Muscle layer of duodenum (tissue), 2 donors: ENCODE data around the gene STX3.
A peak's percentile ranks its signal among the peaks of the same experiment; 100 is the strongest.

ENCODE experiments used
- H3K27ac ChIP-seq: one replicate; pipeline ENCODE4 v1.7.0; 2013; ENCODE audit warnings: mild to moderate bottlenecking, low read length
- H3K27me3 ChIP-seq: one replicate; pipeline ENCODE4 v1.7.0; 2013; ENCODE audit warnings: low read depth, mild to moderate bottlenecking, control low read depth, low read length
- H3K36me3 ChIP-seq, 2 donors: one replicate each; pipeline ENCODE4 v1.7.0; 2013; ENCODE audit warnings: low read length in 2 of 2, control low read depth in 1 of 2, mild to moderate bottlenecking in 1 of 2; ENCODE audit not compliant: insufficient read depth in 2 of 2, control insufficient read depth in 1 of 2
- H3K4me1 ChIP-seq, 2 donors: one replicate each; pipeline ENCODE4 v1.7.0; 2013; ENCODE audit warnings: low read length in 2 of 2, mild to moderate bottlenecking in 2 of 2, control low read depth in 1 of 2, moderate library complexity in 1 of 2; ENCODE audit not compliant: insufficient read depth in 2 of 2, control insufficient read depth in 1 of 2
- H3K4me3 ChIP-seq, 2 donors: one replicate each; pipeline ENCODE4 v1.7.0; 2013; ENCODE audit warnings: low read length in 2 of 2, low read depth in 1 of 2, mild to moderate bottlenecking in 1 of 2
- H3K9me3 ChIP-seq, 2 donors: one replicate each; pipeline ENCODE4 v1.7.0; 2013; ENCODE audit warnings: low read length in 2 of 2, control low read depth in 1 of 2, mild to moderate bottlenecking in 1 of 2; ENCODE audit not compliant: control insufficient read depth in 1 of 2
- donor health status: healthy.

Gene STX3

GRCh38 chr11:59760771-59761170, 5.6 kb downstream of the STX3 start:
- peaks cover 0 to 3% of the 10 kb centered on the region in 2 donors for H3K4me1 ChIP-seq
- H3K4me3 ChIP-seq = no peak overlapping the region
- no peaks in the 10 kb centered on the region for H3K27me3 ChIP-seq
- H3K9me3 ChIP-seq = no peaks in the 10 kb centered on the region
- H3K27ac ChIP-seq = no peak overlapping the region
- no peaks in the 10 kb centered on the region for H3K36me3 ChIP-seq

GRCh38 chr11:59761993-59762392, 6.8 kb downstream of the STX3 start:
- Histone ChIP-seq H3K36me3 (no peaks in the 10 kb centered on the region), H3K4me1 (peaks cover 0 to 3% of the 10 kb centered on the region in 2 donors), H3K27ac (no peak overlapping the region), H3K4me3 (no peak overlapping the region), H3K9me3 (no peaks in the 10 kb centered on the region), H3K27me3 (no peaks in the 10 kb centered on the region)

GRCh38 chr11:59765068-59765735, 10.0 kb downstream of the STX3 start:
- peaks cover 0 to 3% of the 10 kb centered on the region in 2 donors for H3K4me1 ChIP-seq

GRCh38 chr11:59766542-59767224, 11.5 kb downstream of the STX3 start:
- Histone ChIP-seq H3K27me3 (no peaks in the 10 kb centered on the region), H3K4me3 (no peak overlapping the region), H3K36me3 (no peaks in the 10 kb centered on the region), H3K9me3 (no peaks in the 10 kb centered on the region), H3K27ac (no peak overlapping the region), H3K4me1 (peaks cover 0 to 3% of the 10 kb centered on the region in 2 donors)

More at GRCh38 chr11:59765068-59765735, 10.0 kb downstream of the STX3 start:
- no peaks in the 10 kb centered on the region for H3K36me3 ChIP-seq
- H3K27ac ChIP-seq = no peak overlapping the region
- no peak overlapping the region for H3K4me3 ChIP-seq
- no peaks in the 10 kb centered on the region for H3K27me3 ChIP-seq
- H3K9me3 ChIP-seq = no peaks in the 10 kb centered on the region

- no peaks in the 10 kb centered on the region for H3K9me3 ChIP-seq
- H3K4me3 ChIP-seq = no peak overlapping the region
- H3K4me1 ChIP-seq = peaks cover 0 to 3% of the 10 kb centered on the region in 2 donors
- no peaks in the 10 kb centered on the region for H3K27me3 ChIP-seq
- no peak overlapping the region for H3K27ac ChIP-seq
- no peaks in the 10 kb centered on the region for H3K36me3 ChIP-seq
Observed at GRCh38 chr11:59767225-59767611, 12.0 kb downstream of the STX3 start.

GRCh38 chr11:59769111-59769510, 13.9 kb downstream of the STX3 start:
- Histone ChIP-seq H3K27ac (no peak overlapping the region), H3K9me3 (no peaks in the 10 kb centered on the region), H3K4me3 (no peak overlapping the region), H3K4me1 (peaks cover 0 to 3% of the 10 kb centered on the region in 2 donors), H3K27me3 (no peaks in the 10 kb centered on the region), H3K36me3 (peaks cover 0 to 7% of the 10 kb centered on the region in 2 donors)

- Histone ChIP-seq H3K36me3 (peaks cover 0 to 9% of the 10 kb centered on the region in 2 donors), H3K27me3 (no peaks in the 10 kb centered on the region), H3K4me1 (peaks cover 0 to 3% of the 10 kb centered on the region in 2 donors), H3K4me3 (no peak overlapping the region), H3K27ac (no peak overlapping the region), H3K9me3 (no peaks in the 10 kb centered on the region)
Observed at GRCh38 chr11:59769828-59770227, 14.7 kb downstream of the STX3 start.

- Histone ChIP-seq H3K27me3 (no peaks in the 10 kb centered on the region), H3K4me1 (peaks cover 0 to under 1% of the 10 kb centered on the region in 2 donors), H3K36me3 (peaks cover 0 to 10% of the 10 kb centered on the region in 2 donors), H3K4me3 (no peak overlapping the region), H3K9me3 (no peaks in the 10 kb centered on the region), H3K27ac (no peak overlapping the region)
Observed at GRCh38 chr11:59770319-59770718, 15.1 kb downstream of the STX3 start.

GRCh38 chr11:59770869-59771268, 15.7 kb downstream of the STX3 start:
- Histone ChIP-seq H3K4me1 (no peaks in the 10 kb centered on the region), H3K27me3 (no peaks in the 10 kb centered on the region), H3K4me3 (no peak overlapping the region), H3K36me3 (peaks cover 0 to 14% of the 10 kb centered on the region in 2 donors), H3K9me3 (no peaks in the 10 kb centered on the region), H3K27ac (no peak overlapping the region)

- H3K27me3 ChIP-seq = no peaks in the 10 kb centered on the region
- H3K36me3 ChIP-seq = peaks cover 0 to 14% of the 10 kb centered on the region in 2 donors
- H3K9me3 ChIP-seq = no peaks in the 10 kb centered on the region
- peak overlapping the region; percentile 48 for H3K27ac ChIP-seq
- no peaks in the 10 kb centered on the region for H3K4me1 ChIP-seq
- no peak overlapping the region for H3K4me3 ChIP-seq
Observed at GRCh38 chr11:59771605-59772004, 16.4 kb downstream of the STX3 start.

- H3K4me3 ChIP-seq = no peak overlapping the region
- no peaks in the 10 kb centered on the region for H3K27me3 ChIP-seq
- H3K36me3 ChIP-seq = peaks cover 0 to 14% of the 10 kb centered on the region in 2 donors
- H3K4me1 ChIP-seq = no peaks in the 10 kb centered on the region
- no peaks in the 10 kb centered on the region for H3K9me3 ChIP-seq
- no peak overlapping the region for H3K27ac ChIP-seq
Observed at GRCh38 chr11:59773083-59773440, 17.9 kb downstream of the STX3 start.
